ENCODE data around the gene FBXO22. TPM values are rescaled to one million over a fixed set of nuclear protein-coding genes. Genes with fewer than 3 reads are reported as not detected.

The FBXO22 gene
- total RNA-seq, 1 donor from 2014 or later: 13.0 TPM

GRCh38 chr15:75929799-75930565 is 26.3 kb downstream of the FBXO22 start:
- no peaks in the 10 kb centered on the region for H3K4me1 ChIP-seq
- intact Hi-C loops (cut with DNase I): no loop called here
- no peak overlapping the region for H3K27ac ChIP-seq
- no peak for TF ChIP-seq POLR2A (IDR thresholded peaks at IDR 0.05)
- DNase-seq (ENCODE audit: extremely low spot score in 2 of 2): no peak
- no peaks in the 10 kb centered on the region for H3K9me3 ChIP-seq
- no peak overlapping the region for H3K4me3 ChIP-seq
- peaks cover 0 to 33% of the 10 kb centered on the region in 2 donors for H3K36me3 ChIP-seq
- H3K27me3 ChIP-seq: no peaks in the 10 kb centered on the region

DNA sequence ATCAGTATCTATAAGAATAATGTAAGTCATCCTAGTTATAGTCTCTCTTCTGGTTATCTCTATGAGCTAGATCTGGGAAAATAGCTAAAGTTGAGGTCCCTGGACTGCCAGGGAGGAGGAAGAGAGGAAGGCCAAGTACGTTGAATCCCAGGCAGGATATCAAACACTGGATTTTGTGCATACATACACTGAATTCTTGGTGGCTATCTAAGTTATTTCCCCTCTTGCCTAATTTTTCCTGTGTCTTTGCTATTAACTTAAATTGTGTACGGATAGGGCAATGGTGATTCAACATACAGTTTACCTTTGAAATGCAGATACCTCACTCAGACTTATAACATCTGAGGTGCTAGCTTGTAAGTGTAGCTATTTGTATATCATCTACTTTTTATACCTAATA is 27.2 kb downstream of the FBXO22 start:
- TF ChIP-seq POLR2AphosphoS5 (IDR thresholded peaks at IDR 0.05; ENCODE audit: insufficient read depth in 1 of 2, low read depth in 1 of 2) (no peak), POLR2A (IDR thresholded peaks at IDR 0.05) (no peak)
- TF ChIP-seq, protein P1, sequence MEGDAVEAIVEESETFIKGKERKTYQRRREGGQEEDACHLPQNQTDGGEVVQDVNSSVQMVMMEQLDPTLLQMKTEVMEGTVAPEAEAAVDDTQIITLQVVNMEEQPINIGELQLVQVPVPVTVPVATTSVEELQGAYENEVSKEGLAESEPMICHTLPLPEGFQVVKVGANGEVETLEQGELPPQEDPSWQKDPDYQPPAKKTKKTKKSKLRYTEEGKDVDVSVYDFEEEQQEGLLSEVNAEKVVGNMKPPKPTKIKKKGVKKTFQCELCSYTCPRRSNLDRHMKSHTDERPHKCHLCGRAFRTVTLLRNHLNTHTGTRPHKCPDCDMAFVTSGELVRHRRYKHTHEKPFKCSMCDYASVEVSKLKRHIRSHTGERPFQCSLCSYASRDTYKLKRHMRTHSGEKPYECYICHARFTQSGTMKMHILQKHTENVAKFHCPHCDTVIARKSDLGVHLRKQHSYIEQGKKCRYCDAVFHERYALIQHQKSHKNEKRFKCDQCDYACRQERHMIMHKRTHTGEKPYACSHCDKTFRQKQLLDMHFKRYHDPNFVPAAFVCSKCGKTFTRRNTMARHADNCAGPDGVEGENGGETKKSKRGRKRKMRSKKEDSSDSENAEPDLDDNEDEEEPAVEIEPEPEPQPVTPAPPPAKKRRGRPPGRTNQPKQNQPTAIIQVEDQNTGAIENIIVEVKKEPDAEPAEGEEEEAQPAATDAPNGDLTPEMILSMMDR (IDR thresholded peaks at IDR 0.05): no peak
- peaks cover 0 to 39% of the 10 kb centered on the region in 2 donors for H3K36me3 ChIP-seq
- no peaks in the 10 kb centered on the region for H3K9me3 ChIP-seq
- no peak for DNase-seq (ENCODE audit: extremely low spot score in 2 of 2)
- H3K27ac ChIP-seq: no peak overlapping the region
- no peaks in the 10 kb centered on the region for H3K27me3 ChIP-seq
- no peak overlapping the region for H3K4me3 ChIP-seq
- no peaks in the 10 kb centered on the region for H3K4me1 ChIP-seq
- intact Hi-C loops (cut with DNase I): no loop called here

DNA sequence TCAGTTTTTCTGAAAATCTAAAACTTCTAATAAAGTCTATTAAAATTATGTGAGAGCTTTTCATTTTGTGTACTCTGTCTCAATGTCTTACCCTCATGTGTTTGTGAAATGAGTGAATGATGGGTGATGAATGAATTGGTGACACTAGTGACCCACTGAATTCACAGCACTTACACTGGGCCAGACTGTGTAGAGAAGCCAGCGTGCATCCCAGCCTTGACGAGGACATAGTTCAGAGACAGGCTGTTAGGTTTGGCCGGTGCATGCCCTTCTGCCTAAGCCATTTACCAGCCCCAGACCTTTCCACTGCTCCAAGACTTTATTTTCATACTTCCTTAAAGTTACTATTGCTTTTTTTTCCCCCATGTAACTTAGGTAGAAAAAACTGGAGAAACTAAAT is 38.8 kb downstream of the FBXO22 start:
- H3K36me3 ChIP-seq: peaks cover 0 to 5% of the 10 kb centered on the region in 2 donors
- TF ChIP-seq POLR2AphosphoS5 (IDR thresholded peaks at IDR 0.05; ENCODE audit: insufficient read depth in 1 of 2, low read depth in 1 of 2) (no peak), POLR2A (IDR thresholded peaks at IDR 0.05) (no peak)
- TF ChIP-seq, protein P1 (IDR thresholded peaks at IDR 0.05): no peak
- intact Hi-C loops (cut with DNase I): no loop called here

GRCh38 chr15:75943246-75943645 is 39.6 kb downstream of the FBXO22 start:
- TF ChIP-seq POLR2A (IDR thresholded peaks at IDR 0.05) (no peak), POLR2AphosphoS5 (IDR thresholded peaks at IDR 0.05; ENCODE audit: insufficient read depth in 1 of 2, low read depth in 1 of 2) (no peak)
- TF ChIP-seq, protein P1 (IDR thresholded peaks at IDR 0.05): no peak
- Histone ChIP-seq H3K4me1 (no peaks in the 10 kb centered on the region), H3K4me3 (no peak overlapping the region), H3K36me3 (no peaks in the 10 kb centered on the region), H3K9me3 (no peaks in the 10 kb centered on the region), H3K27me3 (no peaks in the 10 kb centered on the region), H3K27ac (no peak overlapping the region)
- intact Hi-C loops (cut with DNase I): no loop called here
- DNase-seq (ENCODE audit: extremely low spot score in 2 of 2): no peak

More for the DNA sequence above, 38.8 kb downstream of the FBXO22 start:
- no peaks in the 10 kb centered on the region for H3K4me1 ChIP-seq
- DNase-seq (ENCODE audit: extremely low spot score in 2 of 2): no peak
- no peak overlapping the region for H3K27ac ChIP-seq
- H3K4me3 ChIP-seq: no peak overlapping the region
- H3K27me3 ChIP-seq: no peaks in the 10 kb centered on the region
- no peaks in the 10 kb centered on the region for H3K9me3 ChIP-seq

GRCh38 chr15:75943713-75944215 is 40.1 kb downstream of the FBXO22 start:
- Histone ChIP-seq H3K27me3 (no peaks in the 10 kb centered on the region), H3K4me3 (no peak overlapping the region), H3K4me1 (no peaks in the 10 kb centered on the region), H3K36me3 (no peaks in the 10 kb centered on the region), H3K9me3 (no peaks in the 10 kb centered on the region), H3K27ac (no peak overlapping the region)
- intact Hi-C loops (cut with DNase I): no loop called here
- no peak for DNase-seq (ENCODE audit: extremely low spot score in 2 of 2)
- TF ChIP-seq, protein P1 (IDR thresholded peaks at IDR 0.05): no peak
- no peak for TF ChIP-seq POLR2AphosphoS5 (IDR thresholded peaks at IDR 0.05; ENCODE audit: insufficient read depth in 1 of 2, low read depth in 1 of 2)
- no peak for TF ChIP-seq POLR2A (IDR thresholded peaks at IDR 0.05)

All from vagina (tissue), 2 donors.